Sciatic nerve (tissue), 2 donors: ENCODE data around the gene HPS3. TPM values are rescaled to one million over a fixed set of nuclear protein-coding genes. Genes with fewer than 3 reads are reported as not detected.

ENCODE experiments used
- ATAC-seq: fragments of 200-7000 bp; cut with Tn5 transposase; one replicate; pipeline ENCODE4 v1.9.1; 2020; ENCODE audit warnings: mild to moderate bottlenecking, moderate library complexity
- DNase-seq: peaks from one replicate; pipeline ENCODE4 v3.0.0-alpha.2; 2020; ENCODE audit warnings: low spot score
- intact Hi-C: fragments of 100-400 bp; cut with DNase I; formaldehyde crosslinking; loops from one replicate; pipeline ENCODE4 v1.14.2; 2022
- total RNA-seq: library from RNA; stranded (reverse); fragmentation: NEBNext Ultra II Directional; extraction: Animal tissue kit (Norgen Biotek cat#: 25700); gene quantifications from one replicate; pipeline ENCODE4 v1.2.1, GENCODE V29; 2021
- donor health status: DM: no; HTN: no; CAD: no.
- donor health status: DM: no; HTN: no; CAD: no.

The HPS3 gene
- total RNA-seq, 1 donor from 2014 or later, result 27.4 TPM

DNA sequence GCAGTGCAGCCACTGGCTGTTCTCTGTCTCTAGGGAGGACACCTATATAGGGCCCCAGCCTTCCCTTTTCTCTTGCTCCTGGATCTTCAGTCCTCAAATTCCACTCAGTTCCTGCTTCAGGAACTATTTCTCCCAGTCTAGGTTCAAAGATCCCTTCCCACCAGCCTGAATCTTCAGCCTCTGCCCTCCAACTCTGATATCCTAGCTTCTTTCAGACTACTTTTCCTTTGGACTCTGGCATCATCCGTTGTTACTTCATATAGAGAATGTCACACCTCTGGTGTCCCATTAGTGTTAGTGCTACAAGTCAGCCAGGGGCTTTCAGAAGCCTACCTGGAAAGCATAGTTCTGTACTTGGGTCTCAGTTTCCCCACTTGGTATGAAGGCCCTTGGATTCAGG, 10.0 kb upstream of the HPS3 start:
- DNase-seq, result no peak
- ATAC-seq, result no peak
- intact Hi-C loops, result loop anchor here (5.0 kb wide), 1 partner anchor 153 kb away; no protein-coding TSS in a partner anchor

DNA sequence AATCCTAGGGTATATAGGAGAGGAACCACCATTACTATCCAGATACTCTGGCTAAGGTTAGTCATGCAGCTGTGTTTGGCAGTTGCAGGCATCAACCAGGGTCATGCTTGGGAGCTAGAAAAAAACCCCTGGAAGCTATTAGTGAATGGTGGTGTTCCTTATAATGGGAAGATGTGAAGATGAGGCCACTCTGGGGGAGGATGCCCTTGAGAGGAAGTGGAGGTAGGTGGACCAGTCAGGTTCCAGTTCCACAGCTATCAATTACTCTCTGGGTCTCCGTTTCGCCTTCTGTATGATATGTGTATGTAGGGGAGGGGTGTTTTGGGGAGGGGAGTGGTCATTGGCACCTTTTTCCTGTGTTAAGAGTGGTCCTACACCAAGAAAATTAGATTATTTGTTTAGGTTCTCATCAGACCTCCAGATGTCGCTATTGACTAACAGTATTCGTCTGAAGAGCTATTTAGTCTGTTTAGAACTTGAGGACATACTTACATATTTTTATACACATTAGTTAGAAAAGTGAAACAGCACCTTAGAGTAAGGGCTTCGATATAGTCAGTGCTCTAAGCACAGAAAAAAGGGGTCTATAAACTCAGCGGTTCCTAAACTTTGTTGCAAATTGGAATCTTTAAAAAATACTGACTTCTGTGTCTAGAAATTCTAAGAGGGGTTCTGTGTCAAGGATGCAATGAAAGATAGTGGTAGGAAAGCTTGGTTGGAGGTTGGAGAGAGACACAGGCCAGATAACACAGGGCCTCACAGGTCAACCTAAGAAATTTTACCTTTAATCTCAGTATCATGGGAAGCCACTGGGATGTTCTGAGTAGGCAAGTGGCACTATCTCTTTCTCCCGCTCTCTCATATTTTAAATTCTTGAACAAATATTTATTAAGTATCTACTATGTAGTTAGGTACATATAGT, 9.1 kb upstream of the HPS3 start:
- no peak for DNase-seq
- intact Hi-C loops, result no loop called here
- peak; percentile 88 for ATAC-seq

DNA sequence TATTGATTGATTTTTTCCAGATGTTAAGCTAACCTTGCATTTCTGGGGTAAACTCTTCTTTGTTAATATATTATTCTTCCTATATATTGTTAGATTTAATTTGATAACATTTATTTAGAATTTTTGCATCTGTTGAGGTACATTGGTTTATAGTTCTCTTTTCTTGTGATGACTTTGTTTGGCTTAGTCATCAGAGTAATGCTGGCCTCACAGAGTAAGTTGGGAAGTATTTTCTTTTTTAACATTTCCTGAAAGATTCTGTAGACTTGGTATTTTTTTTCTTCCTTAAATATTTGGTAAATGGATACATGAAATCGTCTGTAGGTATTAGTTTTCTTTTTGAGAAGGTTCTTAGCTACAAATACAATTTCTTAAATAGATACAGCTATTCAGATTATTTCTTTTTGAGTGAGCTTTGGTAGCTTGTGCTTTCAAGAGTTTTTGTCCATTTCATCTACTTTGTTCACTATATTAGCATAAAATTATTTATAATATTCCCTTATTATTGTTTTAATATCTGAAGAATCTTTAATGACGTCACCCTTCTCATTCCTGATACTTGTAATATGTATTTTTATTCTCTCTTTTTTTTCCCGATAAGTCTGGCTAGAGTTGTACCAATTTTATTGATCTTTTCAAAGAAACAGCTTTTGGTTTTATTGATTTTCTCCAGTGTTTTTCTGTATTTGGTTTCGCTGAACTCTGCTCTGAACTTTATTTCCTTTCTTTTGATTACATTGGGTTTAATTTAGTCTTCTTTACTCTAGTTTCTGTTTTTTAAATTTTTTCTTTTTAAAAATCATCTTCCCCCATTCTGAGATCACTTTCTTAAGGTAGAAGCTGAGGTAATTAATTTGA, 6.5 kb upstream of the HPS3 start:
- intact Hi-C loops, result no loop called here
- ATAC-seq (no peak), DNase-seq (no peak)

DNA sequence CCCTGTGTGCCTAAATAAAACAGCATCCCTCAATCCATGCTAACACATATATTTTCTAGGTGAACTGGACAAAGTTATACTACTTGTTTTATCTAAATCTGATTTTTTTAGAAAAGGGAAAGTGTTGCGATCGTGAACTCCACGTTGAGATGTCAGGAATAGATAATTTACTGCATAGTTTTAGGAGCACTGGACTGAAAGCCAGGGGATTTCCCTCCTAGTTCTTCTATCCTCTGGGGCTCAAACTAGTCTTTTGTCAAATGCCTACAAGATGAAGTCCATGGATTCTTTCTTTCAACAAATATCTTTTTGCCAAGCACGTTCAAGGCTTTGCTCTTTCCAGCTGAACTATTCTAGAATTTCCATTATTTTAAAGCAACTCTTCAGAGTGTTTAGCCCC, 617 bp upstream of the HPS3 start:
- intact Hi-C loops, result no loop called here
- ATAC-seq (peak; percentile 29), DNase-seq (no peak)

DNA sequence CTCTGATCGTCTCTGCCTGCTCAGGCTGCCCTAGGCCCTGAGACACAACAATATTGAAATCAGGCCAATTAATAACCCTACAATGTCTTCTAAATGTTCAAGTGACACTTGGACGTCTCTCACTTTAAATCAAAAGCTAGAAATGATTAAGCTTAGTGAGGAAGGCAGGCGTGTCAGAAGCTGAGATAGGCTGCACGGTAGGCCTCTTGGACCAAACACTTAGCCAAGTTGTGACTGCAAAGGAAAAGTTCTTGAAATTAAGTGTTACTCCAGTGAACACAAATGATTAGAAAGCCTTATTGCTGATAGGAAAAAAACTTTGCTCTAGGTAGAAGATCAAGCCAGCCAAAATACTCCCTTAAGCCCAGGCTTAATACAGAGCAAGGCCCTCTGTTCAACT, 2.2 kb downstream of the HPS3 start:
- DNase-seq (no peak), ATAC-seq (no peak)
- intact Hi-C loops, result no loop called here

DNA sequence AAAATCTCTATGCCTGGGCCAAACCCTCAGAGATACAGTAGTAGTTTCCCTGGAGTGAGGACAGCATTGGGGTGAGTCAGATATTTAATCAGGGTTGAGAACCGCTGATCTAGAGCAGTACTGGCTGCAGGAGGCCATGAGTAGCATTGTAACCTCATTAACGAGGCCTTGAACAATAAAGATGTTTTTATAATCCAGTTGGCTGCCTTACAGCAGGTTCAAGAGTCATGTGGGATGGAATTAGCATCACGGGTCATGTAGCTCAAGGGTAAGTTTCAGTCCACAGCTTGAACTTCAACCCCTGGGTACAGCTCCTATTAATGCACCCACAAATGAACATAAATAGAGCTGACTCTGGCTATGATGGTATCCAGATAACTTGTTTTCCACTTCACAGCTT, 5.1 kb downstream of the HPS3 start:
- DNase-seq (no peak), ATAC-seq (peak; percentile 77)
- intact Hi-C loops, result no loop called here

DNA sequence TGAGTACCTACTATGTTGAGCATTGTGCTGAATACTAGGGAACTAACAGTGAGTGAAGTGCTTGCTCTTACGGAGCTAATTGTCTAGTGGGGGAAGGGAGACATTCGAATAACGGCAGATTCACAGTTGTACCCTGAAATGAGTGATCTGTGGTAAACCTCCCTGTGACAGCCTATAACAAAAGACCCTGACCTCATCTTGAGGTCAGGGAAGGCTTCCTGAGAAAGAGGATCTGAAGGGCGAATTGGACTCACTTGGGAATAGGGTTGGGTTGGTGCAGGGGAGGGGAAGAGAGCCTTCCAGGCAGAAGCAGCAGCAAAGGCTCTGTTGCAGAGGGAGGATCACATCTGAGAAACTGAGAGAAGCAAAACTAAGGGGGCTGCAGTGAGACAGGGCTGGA, 13.2 kb downstream of the HPS3 start:
- intact Hi-C loops, result no loop called here
- no peak for DNase-seq
- no peak for ATAC-seq

DNA sequence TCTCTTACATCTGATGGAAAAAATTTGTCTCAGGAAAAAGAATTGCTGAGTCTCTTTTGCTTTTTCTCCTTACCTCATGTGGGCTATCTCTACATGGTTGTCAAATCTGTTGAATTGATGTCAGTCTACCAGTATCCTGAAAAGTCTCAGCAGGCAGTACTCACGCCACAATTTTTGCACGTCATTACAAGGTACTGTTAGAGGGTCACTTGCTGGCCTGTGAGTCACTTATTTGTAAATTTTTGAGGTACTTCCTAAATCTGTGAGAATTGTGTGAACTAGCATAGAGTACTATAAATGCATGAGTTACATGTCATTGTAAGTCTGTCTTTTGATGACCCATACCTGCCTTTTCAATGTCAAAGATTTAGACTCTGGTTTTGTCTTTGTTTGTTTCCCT, 15.9 kb downstream of the HPS3 start:
- DNase-seq (no peak), ATAC-seq (peak; percentile 35)
- intact Hi-C loops, result no loop called here

DNA sequence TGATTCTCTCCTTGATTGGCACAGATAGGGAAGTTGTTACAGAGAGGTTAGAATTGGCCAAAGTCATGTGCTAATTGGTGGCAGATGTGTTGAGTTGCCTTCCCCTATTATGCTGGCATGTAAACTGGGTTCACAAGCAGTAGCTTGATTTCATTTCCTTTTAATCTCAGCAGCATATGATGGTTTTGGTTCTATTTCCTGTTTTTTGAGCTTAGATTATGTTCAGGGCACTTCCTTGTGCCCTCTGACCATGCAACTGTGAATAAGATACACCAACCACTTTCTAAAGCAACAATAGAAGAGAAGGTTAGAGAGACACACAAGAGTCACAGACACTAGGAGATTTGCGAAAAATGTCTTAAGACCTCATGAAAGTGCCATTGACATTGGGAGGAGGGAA, 16.5 kb downstream of the HPS3 start:
- peak; percentile 81 for ATAC-seq
- no peak for DNase-seq
- intact Hi-C loops, result no loop called here

DNA sequence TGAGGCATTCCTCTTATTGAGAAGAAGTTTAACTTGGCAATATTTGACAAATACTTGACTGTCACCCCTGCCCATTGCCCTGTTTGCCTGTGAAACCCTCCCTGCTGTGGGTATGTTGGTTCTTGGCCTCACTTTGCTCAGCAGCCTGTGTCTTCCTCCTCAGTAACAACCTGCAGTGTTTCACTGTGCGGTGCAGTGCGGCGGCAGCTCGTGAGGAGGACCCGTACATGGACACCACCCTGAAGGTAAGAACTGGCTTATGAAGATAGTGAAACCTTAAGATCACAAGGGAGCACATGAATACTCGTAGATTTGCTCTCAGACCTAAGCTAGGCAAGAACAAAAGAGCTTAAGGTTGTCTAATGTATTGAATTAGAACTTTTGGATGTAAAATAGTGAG, 21.0 kb downstream of the HPS3 start:
- DNase-seq (no peak), ATAC-seq (no peak)
- intact Hi-C loops, result no loop called here

DNA sequence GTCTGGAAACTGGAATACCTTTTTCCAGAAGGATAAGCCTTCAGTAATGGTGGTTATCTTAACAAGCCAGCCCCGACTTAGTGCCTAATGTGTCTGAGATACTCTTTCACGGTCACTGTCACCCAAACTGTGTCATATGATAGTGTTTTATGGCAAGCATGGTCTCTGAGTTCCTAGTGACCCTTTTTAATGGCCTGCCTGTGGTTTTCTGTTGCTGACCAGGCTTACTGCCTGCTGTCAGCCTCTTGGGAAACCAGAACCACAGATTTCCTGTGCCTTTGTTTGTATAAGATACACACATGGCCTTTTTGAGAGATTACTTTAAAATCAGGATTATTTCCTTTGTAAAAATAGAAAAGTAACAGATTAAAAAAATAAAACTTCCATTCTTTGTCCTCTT, 22.4 kb downstream of the HPS3 start:
- no peak for DNase-seq
- ATAC-seq, result peak; percentile 88
- intact Hi-C loops, result no loop called here

DNA sequence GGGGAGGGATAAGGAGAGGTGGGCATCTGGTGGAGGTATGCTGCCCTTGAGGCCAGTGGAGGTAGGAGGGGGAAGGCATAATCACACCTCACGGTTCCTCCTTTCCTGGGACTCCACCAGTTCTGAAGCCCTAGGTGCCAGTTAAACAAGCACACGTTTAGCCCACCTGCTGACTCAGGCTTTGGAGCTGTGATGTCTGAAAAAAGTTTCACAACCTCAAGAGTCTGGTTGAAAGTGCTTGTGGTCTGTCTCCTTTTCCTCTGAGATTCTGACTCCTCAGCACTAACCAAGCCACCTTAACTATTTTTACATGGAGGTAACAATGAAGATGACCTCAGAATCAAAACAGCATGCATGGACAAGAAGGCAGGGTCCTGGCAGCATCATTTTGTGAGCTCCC, 23.0 kb downstream of the HPS3 start:
- peak; percentile 31 for ATAC-seq
- intact Hi-C loops, result no loop called here

DNA sequence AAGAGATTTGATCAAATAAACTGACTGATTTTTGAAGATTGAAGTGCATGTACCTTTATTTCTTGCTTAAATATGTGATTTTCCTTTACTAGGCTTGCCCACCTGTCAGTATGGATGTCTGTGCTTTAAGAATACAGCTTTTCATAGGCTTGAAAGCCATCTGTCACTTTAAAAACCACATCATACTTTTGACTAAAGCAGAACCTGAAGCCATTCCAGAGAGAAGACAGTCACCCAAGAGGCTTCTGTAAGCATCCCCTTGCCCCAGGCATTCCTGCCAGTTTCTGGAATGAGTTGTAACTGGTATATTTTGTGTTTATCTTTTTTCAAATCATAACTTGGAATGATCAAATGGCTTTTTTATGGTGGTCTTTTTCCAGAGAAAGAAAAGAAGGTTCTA, 24.0 kb downstream of the HPS3 start:
- DNase-seq (no peak), ATAC-seq (no peak)
- intact Hi-C loops, result no loop called here

More for the DNA sequence above, 23.0 kb downstream of the HPS3 start:
- DNase-seq, result no peak

DNA sequence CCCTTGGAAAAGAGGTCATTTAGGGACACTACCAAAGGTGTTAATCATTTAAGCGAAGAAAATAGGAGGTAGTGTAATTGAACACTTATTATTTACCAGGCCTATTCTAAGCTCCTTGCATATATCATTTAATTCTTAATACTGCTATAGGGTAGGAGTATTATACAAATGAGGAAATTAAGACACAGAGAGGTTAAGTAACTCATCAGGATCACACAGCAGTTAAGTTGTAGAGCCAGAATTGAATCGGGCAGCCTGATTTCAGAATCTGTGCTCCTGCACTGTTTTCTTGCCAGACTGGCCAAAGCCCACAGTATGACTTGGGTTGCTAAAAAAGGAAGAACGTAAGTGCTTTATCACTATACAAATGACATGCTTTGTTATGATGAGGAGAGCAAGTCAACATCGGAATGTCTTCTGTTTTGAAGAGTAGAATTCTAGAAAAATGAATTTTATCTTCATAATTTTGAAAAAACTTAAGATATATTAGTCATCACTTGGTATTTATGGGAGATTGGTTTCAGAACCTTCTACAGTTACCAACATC, 31.4 kb downstream of the HPS3 start:
- ATAC-seq (no peak), DNase-seq (no peak)
- intact Hi-C loops, result no loop called here

DNA sequence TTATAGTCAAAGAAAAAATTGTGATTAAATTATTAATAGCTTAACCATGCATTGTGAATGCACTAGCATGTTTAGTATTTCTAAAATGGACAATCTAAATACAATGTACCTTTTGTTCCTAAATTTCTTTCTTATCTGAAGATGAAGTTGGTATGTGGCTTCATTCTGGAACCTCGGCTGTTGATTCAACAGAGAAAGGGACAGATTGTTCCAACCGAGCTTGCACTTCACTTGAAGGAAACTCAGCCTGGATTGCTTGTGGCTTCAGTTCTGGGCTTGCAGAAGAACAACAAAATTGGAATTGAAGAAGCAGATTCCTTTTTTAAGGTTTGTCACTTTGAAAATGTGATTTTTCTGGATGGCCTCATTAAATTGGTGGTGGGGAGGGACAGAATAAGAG, 32.6 kb downstream of the HPS3 start:
- intact Hi-C loops, result no loop called here
- ATAC-seq, result no peak
- DNase-seq, result no peak

DNA sequence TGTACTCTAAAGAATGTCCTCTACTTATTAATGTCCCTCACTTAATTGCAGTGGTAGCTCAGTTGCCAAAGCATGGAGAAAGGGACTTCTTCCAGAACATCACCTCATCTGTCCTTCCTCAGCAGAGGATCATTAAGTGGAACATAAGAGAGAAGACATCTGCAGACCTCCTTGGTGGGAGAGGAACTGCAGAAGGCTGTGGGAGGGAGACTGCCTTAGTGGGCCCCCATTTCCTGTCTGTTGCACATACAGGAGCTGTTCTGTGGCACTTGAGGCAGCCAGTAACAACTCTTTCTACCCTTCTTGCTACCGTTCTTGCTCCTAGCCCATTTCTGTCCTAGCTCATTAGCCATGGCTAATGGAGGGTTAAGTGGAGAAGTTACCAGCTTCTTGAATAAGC, 33.6 kb downstream of the HPS3 start:
- intact Hi-C loops, result no loop called here
- ATAC-seq (no peak), DNase-seq (no peak)

DNA sequence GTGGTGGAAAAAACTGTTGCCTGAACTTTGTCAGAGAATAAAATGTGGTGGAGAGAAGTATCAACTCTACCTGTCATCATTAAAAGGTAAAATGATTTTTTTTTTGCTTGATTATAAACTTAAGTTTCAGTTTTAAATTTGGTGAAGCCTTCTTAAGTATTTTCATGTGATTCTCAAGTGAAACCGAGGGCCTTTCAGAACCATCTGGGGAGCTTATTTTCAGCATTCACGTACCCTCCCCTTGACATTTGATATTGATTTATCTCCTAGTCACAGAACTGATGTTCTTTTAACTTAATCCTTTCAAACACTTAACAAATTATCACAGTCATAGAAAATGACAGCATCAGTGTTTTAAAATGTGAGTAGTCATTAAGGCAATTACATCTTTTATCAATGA, 38.5 kb downstream of the HPS3 start:
- ATAC-seq (no peak), DNase-seq (no peak)
- intact Hi-C loops, result no loop called here

DNA sequence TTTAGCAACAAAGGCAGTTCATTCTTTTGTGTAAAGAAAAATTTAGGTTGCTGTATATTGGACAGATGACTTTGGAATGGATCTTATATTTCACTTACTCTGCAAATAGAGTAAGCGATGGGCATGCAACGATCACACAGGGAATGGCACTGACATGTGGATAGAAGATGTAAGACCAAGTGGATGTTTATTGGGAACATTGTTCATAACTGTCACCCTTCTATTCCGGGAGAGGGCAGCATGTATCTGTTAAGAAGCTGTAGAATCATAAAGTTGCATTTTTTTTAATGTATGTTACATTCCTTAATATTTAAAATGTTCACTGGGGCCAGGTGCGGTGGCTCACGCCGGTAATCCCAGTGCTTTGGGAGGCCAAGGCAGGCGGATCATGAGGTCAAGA, 41.2 kb downstream of the HPS3 start:
- DNase-seq, result no peak
- intact Hi-C loops, result no loop called here
- ATAC-seq, result no peak

DNA sequence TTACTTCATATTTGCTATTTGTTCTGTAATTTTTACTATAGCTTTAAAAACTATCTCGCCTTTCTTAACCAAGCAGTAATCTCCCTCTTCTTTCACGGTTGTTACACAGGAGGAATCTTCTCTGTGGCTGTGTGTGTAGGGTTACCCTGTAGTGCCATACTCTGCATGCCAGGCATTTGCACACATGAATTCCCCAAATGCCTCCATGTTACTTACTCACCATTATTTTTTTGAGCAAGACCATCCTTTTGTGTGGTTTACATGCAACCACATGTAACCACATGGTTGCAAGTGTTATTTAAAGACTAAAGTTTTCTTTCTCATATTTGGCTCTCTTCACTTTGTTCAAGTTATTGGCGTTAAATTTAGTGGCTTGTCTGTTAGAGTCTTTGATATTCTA, 45.5 kb downstream of the HPS3 start:
- intact Hi-C loops, result no loop called here
- no peak for ATAC-seq
- DNase-seq, result no peak

DNA sequence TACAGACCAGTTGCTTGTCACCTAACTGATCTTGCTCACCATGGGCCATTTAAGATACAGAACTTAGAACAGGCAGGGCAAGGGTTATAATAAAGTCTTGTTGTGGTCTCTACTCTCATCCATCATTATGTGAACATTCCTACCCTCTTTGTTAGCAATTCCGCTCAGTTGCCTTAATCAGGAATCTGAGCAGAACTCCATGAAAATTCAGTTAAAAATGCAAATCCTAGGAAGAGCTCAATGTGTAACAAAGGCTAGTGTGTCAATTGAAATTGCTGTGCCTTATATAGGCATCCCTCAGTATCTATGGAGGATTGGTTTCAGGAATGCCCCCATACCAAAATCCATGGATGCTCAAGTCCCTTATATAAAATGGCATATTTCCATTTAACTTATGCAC, 47.7 kb downstream of the HPS3 start:
- DNase-seq (no peak), ATAC-seq (no peak)
- intact Hi-C loops, result no loop called here
